Sigmoid colon (tissue), 4 donors: Measurements from ENCODE around the gene NIPAL3.

Experiments
- CTCF ChIP-seq, 4 experiments: fragments of 450-650 bp in 3 of 4; fragments of 200-600 bp in 1 of 4; IDR thresholded peaks; one replicate each; pipeline ENCODE4 v1.5.1; 2016 to 2019; ENCODE audit warnings: antibody characterized with exemption in 4 of 4, mild to moderate bottlenecking in 3 of 4, moderate library complexity in 2 of 4
- EP300 ChIP-seq, 4 donors: sonication (generic); formaldehyde crosslinking; IDR thresholded peaks; one replicate each; pipeline ENCODE4 v1.6.1; 2017; ENCODE audit warnings: antibody characterized with exemption in 4 of 4
- POLR2A ChIP-seq, 2 donors: fragments of 450-650 bp; IDR thresholded peaks; one replicate each; pipeline ENCODE4 v1.6.1; 2016; ENCODE audit warnings: antibody characterized with exemption in 2 of 2, mild to moderate bottlenecking in 2 of 2, moderate library complexity in 2 of 2
- POLR2AphosphoS5 ChIP-seq, 4 donors: sonication (generic); formaldehyde crosslinking; IDR thresholded peaks; one replicate each; pipeline ENCODE4 v1.6.1; 2017; ENCODE audit warnings: antibody characterized with exemption in 4 of 4

GRCh38 chr1:24505816-24506215, 90.2 kb downstream of the NIPAL3 start:
- TF ChIP-seq CTCF (IDR thresholded peaks at IDR 0.05): no peak
- no peak for TF ChIP-seq POLR2A (IDR thresholded peaks at IDR 0.05)
- TF ChIP-seq POLR2AphosphoS5 (IDR thresholded peaks at IDR 0.05): no peak
- no peak for TF ChIP-seq EP300 (IDR thresholded peaks at IDR 0.05)
